H1 (cell line): ENCODE results near the gene TCFL5. TPM values are rescaled to one million over a fixed set of nuclear protein-coding genes. Genes with fewer than 3 reads are reported as not detected.

Experiments used
- CTCF ChIA-PET: fragments of 300-600 bp; sonication (Branson Sonifier 250); formaldehyde crosslinking; loops from one replicate; lab custom pipeline; 2021; ENCODE audit not compliant: partially characterized antibody; lab: Charles Lee
- POLR2A ChIA-PET: fragments of 300-600 bp; sonication (Branson Sonifier 250); formaldehyde crosslinking; loops from one replicate; lab custom pipeline; 2021; ENCODE audit warnings: inconsistent platforms; ENCODE audit not compliant: partially characterized antibody; lab: Charles Lee
- DNase-seq, 2 experiments: peaks; one replicate each; pipeline versions ENCODE4 v3.0.0 to v3.0.0-alpha.2; 2010 to 2022; ENCODE audit warnings: low spot score in 2 of 2, low read depth in 1 of 2, mixed read lengths in 1 of 2
- FAIRE-seq: peaks from 2 replicates; lab custom pipeline; 2011; peaks lifted over from hg19 to GRCh38; lab: Jason Lieb, UNC
- H2AFZ ChIP-seq: 2 replicates; pipeline ENCODE4 v1.8.1; 2012; ENCODE audit warnings: low read length, inconsistent platforms
- H2AK5ac ChIP-seq: 2 replicates; pipeline ENCODE4 v1.6.1; 2013; ENCODE audit warnings: low read depth, low read length
- H2BK120ac ChIP-seq: replicated peaks from 2 replicates; pipeline ENCODE3; 2013; ENCODE audit warnings: low read depth, low read length, inconsistent platforms
- H2BK12ac ChIP-seq: 2 replicates; pipeline ENCODE4 v1.6.1; 2013; ENCODE audit warnings: low read depth, low read length
- H2BK15ac ChIP-seq: 2 replicates; pipeline ENCODE4 v1.6.1; 2013; ENCODE audit warnings: low read length
- H2BK20ac ChIP-seq: 2 replicates; pipeline ENCODE4 v1.6.1; 2013; ENCODE audit warnings: low read length
- H2BK5ac ChIP-seq: 2 replicates; pipeline ENCODE4 v1.6.1; 2013; ENCODE audit warnings: low read depth, low read length
- H3K14ac ChIP-seq: 2 replicates; pipeline ENCODE4 v1.6.1; 2013; ENCODE audit warnings: inconsistent platforms; ENCODE audit not compliant: insufficient read length
- H3K18ac ChIP-seq: 2 replicates; pipeline ENCODE4 v1.6.1; 2013; ENCODE audit warnings: low read length; ENCODE audit errors: extremely low read depth
- H3K23ac ChIP-seq: 2 replicates; pipeline ENCODE4 v1.6.1; 2013; ENCODE audit warnings: inconsistent platforms; ENCODE audit not compliant: insufficient read length
- H3K23me2 ChIP-seq: 2 replicates; pipeline ENCODE4 v1.6.1; 2013; ENCODE audit warnings: low read depth, low read length
- H3K27ac ChIP-seq: 2 replicates; pipeline ENCODE4 v1.6.1; 2011; ENCODE audit warnings: low read depth, low read length, inconsistent platforms
- H3K27me3 ChIP-seq, 4 experiments: replicated peaks in 1 of 4; 1 replicate in 1 of 4; 2 replicates in 3 of 4; pipeline versions ENCODE4 v1.6.1 to v1.8.1; 2011 to 2013; ENCODE audit warnings: low read length in 3 of 4, mild to moderate bottlenecking in 3 of 4, inconsistent platforms in 2 of 4, mixed read lengths in 2 of 4, moderate library complexity in 1 of 4; ENCODE audit not compliant: control insufficient read depth in 3 of 4, insufficient read depth in 3 of 4; ENCODE audit errors: extremely low read depth in 1 of 4
- H3K36me3 ChIP-seq, 4 experiments: 2 replicates each; pipeline versions ENCODE4 v1.6.1 to v1.8.1; 2011 to 2013; ENCODE audit warnings: mild to moderate bottlenecking in 4 of 4, low read length in 3 of 4, moderate library complexity in 2 of 4, control low read depth in 1 of 4, inconsistent platforms in 1 of 4; ENCODE audit not compliant: insufficient read depth in 4 of 4, control insufficient read depth in 2 of 4
- H3K4ac ChIP-seq: replicated peaks from 2 replicates; pipeline ENCODE3; 2013; ENCODE audit warnings: low read length, low read depth, mixed read lengths, inconsistent platforms; ENCODE audit not compliant: insufficient read length
- H3K4me1 ChIP-seq, 4 experiments: replicated peaks in 1 of 4; 1 replicate in 1 of 4; 2 replicates in 3 of 4; pipeline versions ENCODE4 v1.6.1 to v1.8.1; 2011 to 2013; ENCODE audit warnings: low read length in 3 of 4, inconsistent platforms in 2 of 4, mixed read lengths in 1 of 4; ENCODE audit not compliant: insufficient read depth in 4 of 4, control insufficient read depth in 3 of 4
- H3K4me2 ChIP-seq, 2 experiments: 2 replicates each; pipeline versions ENCODE4 v1.6.1 to v1.8.1; 2011 to 2013; ENCODE audit warnings: low read depth in 2 of 2, low read length in 2 of 2, control low read depth in 1 of 2, inconsistent platforms in 1 of 2, mild to moderate bottlenecking in 1 of 2; ENCODE audit not compliant: insufficient read depth in 1 of 2
- H3K4me3 ChIP-seq, 4 experiments: fragments of 200-600, 300-600 bp in 1 of 4; sonication (generic), shearing (Covaris generic), sonication (Bioruptor Twin) in 1 of 4; 2 replicates each; pipeline versions ENCODE4 v1.5.1 to v1.8.1; 2011 to 2016; ENCODE audit warnings: low read length in 4 of 4, low read depth in 3 of 4, control low read depth in 2 of 4, inconsistent platforms in 2 of 4, mild to moderate bottlenecking in 2 of 4, mixed read lengths in 1 of 4, moderate library complexity in 1 of 4; ENCODE audit not compliant: insufficient read depth in 2 of 4; ENCODE audit errors: extremely low read depth in 1 of 4
- H3K56ac ChIP-seq: replicated peaks from 2 replicates; pipeline ENCODE3; 2013; ENCODE audit warnings: low read depth, mild to moderate bottlenecking, mixed read lengths, low read length, inconsistent platforms; ENCODE audit not compliant: insufficient read length
- H3K79me1 ChIP-seq: 2 replicates; pipeline ENCODE4 v1.6.1; 2013; ENCODE audit warnings: low read depth, low read length, control low read depth
- H3K79me2 ChIP-seq, 2 experiments: 2 replicates each; pipeline versions ENCODE4 v1.6.1 to v1.8.1; 2012 to 2013; ENCODE audit warnings: low read length in 2 of 2, mild to moderate bottlenecking in 2 of 2, inconsistent platforms in 1 of 2; ENCODE audit not compliant: insufficient read depth in 2 of 2, control insufficient read depth in 1 of 2
- H3K9ac ChIP-seq, 4 experiments: replicated peaks in 1 of 4; 1 replicate in 1 of 4; 2 replicates in 3 of 4; pipeline versions ENCODE4 v1.6.1 to v1.8.1; 2011 to 2013; ENCODE audit warnings: low read depth in 3 of 4, low read length in 3 of 4, control low read depth in 2 of 4, mild to moderate bottlenecking in 2 of 4, moderate library complexity in 2 of 4, inconsistent platforms in 1 of 4; ENCODE audit errors: extremely low read depth in 1 of 4
- H3K9me3 ChIP-seq, 2 experiments: 2 replicates each; pipeline versions ENCODE4 v1.6.1 to v1.8.1; 2012 to 2013; ENCODE audit warnings: mild to moderate bottlenecking in 2 of 2, moderate library complexity in 2 of 2, control low read depth in 1 of 2, inconsistent platforms in 1 of 2, low read depth in 1 of 2, low read length in 1 of 2, mixed read lengths in 1 of 2; ENCODE audit not compliant: insufficient read depth in 2 of 2
- H4K20me1 ChIP-seq, 2 experiments: replicated peaks in 1 of 2; 2 replicates each; pipeline versions ENCODE3 to v1.8.1; 2011 to 2013; ENCODE audit warnings: inconsistent platforms in 2 of 2, low read length in 2 of 2, mild to moderate bottlenecking in 1 of 2; ENCODE audit not compliant: insufficient read depth in 2 of 2, control insufficient read depth in 1 of 2
- H4K5ac ChIP-seq: 2 replicates; pipeline ENCODE4 v1.6.1; 2013; ENCODE audit warnings: low read length, low read depth, mixed read lengths, inconsistent platforms; ENCODE audit not compliant: insufficient read length
- H4K8ac ChIP-seq: 2 replicates; pipeline ENCODE4 v1.8.0; 2013; ENCODE audit warnings: mild to moderate bottlenecking, moderate library complexity, low read length, inconsistent platforms; ENCODE audit not compliant: insufficient read depth; ENCODE audit errors: extremely low read depth
- H4K91ac ChIP-seq: replicated peaks from 2 replicates; pipeline ENCODE3; 2013; ENCODE audit warnings: low read length, mixed read lengths, inconsistent platforms; ENCODE audit not compliant: insufficient read length
- KDM1A ChIP-seq: fragments of 200-600, 300-600 bp; sonication (generic); IDR thresholded peaks from 2 replicates; pipeline ENCODE4 v1.7.1; 2016; ENCODE audit warnings: mild to moderate bottlenecking, low read length, borderline replicate concordance
- POLR2AphosphoS5 ChIP-seq: IDR thresholded peaks from 2 replicates; pipeline ENCODE4 v1.6.1; 2011; ENCODE audit warnings: low read depth, low read length
- WGBS, 2 experiments: shearing (Covaris generic) in 1 of 2; methylation state at CpG; one replicate each; pipeline versions ENCODE4 v1.1.6 to v1.1.7; 2013 to 2015; ENCODE audit warnings: low lambda C conversion rate in 2 of 2, mixed read lengths in 2 of 2, inconsistent platforms in 1 of 2, low coverage in 1 of 2, missing lambda C conversion rate in 1 of 2; ENCODE audit not compliant: insufficient replicate concordance in 2 of 2, insufficient coverage in 1 of 2, insufficient read length in 1 of 2; ENCODE audit errors: extremely low coverage in 1 of 2, missing lambda C conversion rate in 1 of 2; 5-methylcytosine and 5-hydroxymethylcytosine counted together
- polyA plus RNA-seq, 7 experiments: library from polyadenylated mRNA; depleted of rRNA in 3 of 7; stranded (reverse) in 5 of 7; unstranded in 2 of 7; fragments of >200 nt in 5 of 7; fragments of 200-250 nt in 2 of 7; gene quantifications; 1 replicate in 5 of 7; 2 replicates in 1 of 7; 4 replicates in 1 of 7; pipeline versions ENCODE4 v1.2.1 to v1.2.3, GENCODE V29; 2011 to 2013; ENCODE audit warnings: missing spikeins in 2 of 7, mixed read lengths in 2 of 7
- total RNA-seq: library from RNA; stranded (reverse); fragmentation: NEBNext Ultra II Directional; extraction: Animal tissue kit (Norgen Biotek cat#: 25700); gene quantifications from 2 replicates; pipeline ENCODE4 v1.2.1, GENCODE V29; 2021

Gene TCFL5
- total and polyA plus RNA-seq, 2 of the 8 experiments (the other 6 are each of a cell fraction or from before 2014, with no cell fraction given), result 6.2 to 15.0 TPM

DNA sequence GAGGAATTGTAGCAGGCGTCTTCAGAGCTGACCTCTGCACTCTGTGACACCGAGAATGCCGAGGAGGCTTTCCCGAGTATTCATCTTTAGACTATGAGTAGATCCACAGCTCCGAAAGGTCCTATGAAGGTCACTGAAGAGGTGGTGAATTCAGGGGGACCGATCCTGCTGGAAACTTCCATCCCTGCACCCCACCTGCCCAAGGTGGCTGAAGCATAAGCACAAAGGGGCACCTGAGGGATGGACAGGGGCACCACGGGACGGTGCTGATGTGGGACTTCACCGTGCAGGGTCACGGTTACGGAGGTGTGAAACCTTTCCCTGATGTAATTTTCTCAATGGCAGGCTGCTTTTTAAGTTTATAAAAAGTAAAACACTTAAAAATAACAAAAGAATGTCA, 40.3 kb upstream of the TCFL5 start:
- no peak overlapping the region for H3K9ac ChIP-seq
- FAIRE-seq (no peak), DNase-seq (no peak)
- H3K36me3 ChIP-seq, result peaks cover 34 to 52% (median 40%) of the 10 kb centered on the region in 4 experiments
- H3K27me3 ChIP-seq, result no peaks in the 10 kb centered on the region
- no peak overlapping the region for H4K91ac ChIP-seq
- H2BK20ac ChIP-seq, result no peak overlapping the region
- no peaks in the 10 kb centered on the region for H3K23me2 ChIP-seq
- no peak overlapping the region for H2BK5ac ChIP-seq
- TF ChIP-seq POLR2AphosphoS5, result peak; percentile 55; the same call in 1 of the 2 replicates
- no peak for TF ChIP-seq KDM1A
- CTCF ChIA-PET, result interaction anchor here (0.6 to 5.8 kb wide), 23 partner anchors 8 to 400 kb away, joined by 3 to 56 read pairs (median 6); partner anchors contain the start of gene TCFL5
- no peak overlapping the region for H3K4me2 ChIP-seq
- H4K8ac ChIP-seq, result no peak overlapping the region
- H3K79me2 ChIP-seq, result no peaks in the 10 kb centered on the region; a peak in 1 of 4 replicates
- no peak overlapping the region for H3K4me3 ChIP-seq
- no peak overlapping the region for H3K27ac ChIP-seq
- H3K79me1 ChIP-seq, result peaks cover 9% of the 10 kb centered on the region
- H3K14ac ChIP-seq, result no peak overlapping the region
- H3K18ac ChIP-seq, result no peak overlapping the region
- 91% methylated on average over 11 of the region's 11 CpGs; no CpG with 5 or more reads in 1 of the 2 experiments for WGBS, 2 experiments
- POLR2A ChIA-PET, result interaction anchor here (0.6 to 9.9 kb wide), 12 partner anchors 10 to 151 kb away, joined by 3 to 88 read pairs (median 12); partner anchors contain the start of genes DIDO1 and GID8
- peaks cover 2 to 16% of the 10 kb centered on the region in 2 experiments for H4K20me1 ChIP-seq
- no peaks in the 10 kb centered on the region for H3K9me3 ChIP-seq
- no peak overlapping the region for H3K56ac ChIP-seq
- no peak overlapping the region for H2AFZ ChIP-seq
- H3K23ac ChIP-seq, result no peak overlapping the region
- peaks cover 9 to 18% (median 15%) of the 10 kb centered on the region in 4 experiments for H3K4me1 ChIP-seq
- H2BK15ac ChIP-seq, result no peak overlapping the region
- H2AK5ac ChIP-seq, result no peak overlapping the region
- H4K5ac ChIP-seq, result no peak overlapping the region
- H2BK120ac ChIP-seq, result no peak overlapping the region
- no peak overlapping the region for H2BK12ac ChIP-seq
- no peak overlapping the region for H3K4ac ChIP-seq
